Osteocyte (in vitro differentiated cells): ENCODE data around the gene PDRG1. TPM values are rescaled to one million over a fixed set of nuclear protein-coding genes. Genes with fewer than 3 reads are reported as not detected.

ENCODE experiments used
- DNase-seq: peaks from one replicate; pipeline ENCODE4 v3.0.0; 2021; ENCODE audit warnings: mixed read lengths; ENCODE audit not compliant: unreplicated experiment; ENCODE audit errors: extremely low spot score
- H3K27ac Mint-ChIP-seq: one replicate; pipeline ENCODE4 v1.8.0; 2021; ENCODE audit warnings: mild to moderate bottlenecking, mixed read lengths; ENCODE audit not compliant: unreplicated experiment
- H3K27me3 Mint-ChIP-seq: one replicate; pipeline ENCODE4 v1.8.0; 2021; ENCODE audit warnings: mixed read lengths; ENCODE audit not compliant: unreplicated experiment
- H3K36me3 Mint-ChIP-seq: one replicate; pipeline ENCODE4 v1.8.0; 2021; ENCODE audit warnings: mixed read lengths; ENCODE audit not compliant: unreplicated experiment
- H3K4me1 Mint-ChIP-seq: one replicate; pipeline ENCODE4 v1.8.0; 2021; ENCODE audit warnings: mixed read lengths; ENCODE audit not compliant: unreplicated experiment
- H3K4me3 Mint-ChIP-seq: one replicate; pipeline ENCODE4 v1.8.0; 2021; ENCODE audit warnings: mild to moderate bottlenecking, moderate library complexity, mixed read lengths; ENCODE audit not compliant: unreplicated experiment
- H3K9me3 Mint-ChIP-seq: one replicate; pipeline ENCODE4 v1.8.0; 2021; ENCODE audit warnings: mixed read lengths; ENCODE audit not compliant: unreplicated experiment
- total RNA-seq: library from RNA; stranded (reverse); gene quantifications from 2 replicates; pipeline ENCODE4 v1.2.1, GENCODE V29; 2021
- TF ChIP-seq, protein P1 (sequence below): fragments of 200-600 bp; sonication (generic); IDR thresholded peaks from 2 replicates; pipeline ENCODE4 v1.5.0; 2021; ENCODE audit warnings: antibody characterized with exemption, mild to moderate bottlenecking, moderate library complexity

Gene PDRG1
- total RNA-seq, 1 donor from 2014 or later, result 12.2 TPM

DNA sequence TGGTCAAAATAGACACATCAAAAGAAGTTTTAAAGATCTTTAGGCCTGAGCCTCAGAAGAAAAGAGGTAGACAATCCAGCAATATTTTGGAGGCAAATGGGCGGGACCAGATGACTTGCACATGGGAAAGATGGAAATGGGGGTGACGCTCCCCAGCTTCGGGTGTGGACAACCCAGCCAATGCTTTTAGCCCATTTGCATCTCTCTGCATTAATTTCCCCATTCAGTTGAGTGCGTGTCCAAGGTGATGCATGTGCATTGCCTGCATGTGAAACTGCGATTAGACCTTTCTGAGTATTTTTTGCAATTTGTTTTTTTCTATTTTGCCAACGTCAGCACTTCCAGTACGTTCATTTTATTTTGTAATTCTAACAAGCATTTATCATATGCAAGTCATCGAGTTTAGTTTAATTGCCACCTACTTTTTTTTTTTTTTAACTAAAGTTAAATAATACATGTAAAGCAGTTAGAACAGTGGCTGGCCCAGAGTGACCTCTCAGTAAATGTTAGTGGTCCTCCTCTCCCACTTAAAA lies 24.2 kb downstream of the PDRG1 start:
- TF ChIP-seq, protein P1, sequence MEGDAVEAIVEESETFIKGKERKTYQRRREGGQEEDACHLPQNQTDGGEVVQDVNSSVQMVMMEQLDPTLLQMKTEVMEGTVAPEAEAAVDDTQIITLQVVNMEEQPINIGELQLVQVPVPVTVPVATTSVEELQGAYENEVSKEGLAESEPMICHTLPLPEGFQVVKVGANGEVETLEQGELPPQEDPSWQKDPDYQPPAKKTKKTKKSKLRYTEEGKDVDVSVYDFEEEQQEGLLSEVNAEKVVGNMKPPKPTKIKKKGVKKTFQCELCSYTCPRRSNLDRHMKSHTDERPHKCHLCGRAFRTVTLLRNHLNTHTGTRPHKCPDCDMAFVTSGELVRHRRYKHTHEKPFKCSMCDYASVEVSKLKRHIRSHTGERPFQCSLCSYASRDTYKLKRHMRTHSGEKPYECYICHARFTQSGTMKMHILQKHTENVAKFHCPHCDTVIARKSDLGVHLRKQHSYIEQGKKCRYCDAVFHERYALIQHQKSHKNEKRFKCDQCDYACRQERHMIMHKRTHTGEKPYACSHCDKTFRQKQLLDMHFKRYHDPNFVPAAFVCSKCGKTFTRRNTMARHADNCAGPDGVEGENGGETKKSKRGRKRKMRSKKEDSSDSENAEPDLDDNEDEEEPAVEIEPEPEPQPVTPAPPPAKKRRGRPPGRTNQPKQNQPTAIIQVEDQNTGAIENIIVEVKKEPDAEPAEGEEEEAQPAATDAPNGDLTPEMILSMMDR, result no peak
- Mint-ChIP-seq H3K36me3 (no peaks in the 10 kb centered on the region), H3K9me3 (no peaks in the 10 kb centered on the region), H3K4me1 (no peaks in the 10 kb centered on the region), H3K4me3 (no peak overlapping the region), H3K27me3 (peaks cover 57% of the 10 kb centered on the region), H3K27ac (no peak overlapping the region)
- no peak for DNase-seq

DNA sequence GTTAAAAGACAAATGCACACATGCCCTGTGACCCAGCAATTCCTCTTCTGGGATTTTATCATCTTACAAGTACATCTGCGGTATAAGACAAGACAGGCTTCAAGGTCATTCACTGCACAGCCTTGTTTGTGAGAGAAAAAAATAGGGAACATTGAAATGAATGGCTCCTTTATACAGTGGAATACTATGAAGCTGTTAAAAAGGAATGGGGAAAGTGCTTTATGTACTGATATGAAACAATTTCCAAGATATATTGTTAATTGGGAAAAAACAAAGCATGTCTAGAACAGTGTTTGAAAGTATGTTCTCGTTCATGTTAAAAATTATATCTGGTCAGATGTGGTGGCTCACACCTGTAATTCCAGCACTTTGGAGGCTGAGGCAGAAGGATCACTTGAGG lies 25.4 kb downstream of the PDRG1 start:
- Mint-ChIP-seq H3K36me3 (no peaks in the 10 kb centered on the region), H3K9me3 (no peaks in the 10 kb centered on the region), H3K4me3 (no peak overlapping the region), H3K27me3 (peaks cover 57% of the 10 kb centered on the region), H3K27ac (no peak overlapping the region), H3K4me1 (no peaks in the 10 kb centered on the region)
- no peak for DNase-seq
- TF ChIP-seq, protein P1, result no peak

DNA sequence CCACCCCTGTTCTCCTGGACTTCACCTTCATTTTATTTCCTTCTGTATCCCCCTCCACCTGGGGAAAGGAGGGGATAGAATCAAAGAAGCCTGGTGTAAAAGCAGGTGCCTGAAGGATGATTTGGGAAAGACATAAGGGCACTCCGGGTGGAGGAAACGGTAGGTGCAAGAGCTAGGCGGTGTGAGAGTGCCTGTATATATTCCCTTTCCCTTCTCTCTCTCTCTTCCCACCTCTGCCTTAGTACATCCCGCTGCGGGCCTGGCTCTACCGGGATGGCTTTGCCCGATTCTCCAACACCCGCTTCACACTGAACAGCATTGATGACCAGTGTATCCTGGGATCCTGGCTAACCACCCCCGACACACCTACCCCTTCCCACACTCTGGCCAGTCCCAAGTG lies 26.2 kb downstream of the PDRG1 start:
- TF ChIP-seq, protein P1, result no peak
- Mint-ChIP-seq H3K4me1 (no peaks in the 10 kb centered on the region), H3K4me3 (no peak overlapping the region), H3K27ac (no peak overlapping the region), H3K27me3 (peaks cover 51% of the 10 kb centered on the region), H3K9me3 (no peaks in the 10 kb centered on the region), H3K36me3 (no peaks in the 10 kb centered on the region)
- no peak for DNase-seq

DNA sequence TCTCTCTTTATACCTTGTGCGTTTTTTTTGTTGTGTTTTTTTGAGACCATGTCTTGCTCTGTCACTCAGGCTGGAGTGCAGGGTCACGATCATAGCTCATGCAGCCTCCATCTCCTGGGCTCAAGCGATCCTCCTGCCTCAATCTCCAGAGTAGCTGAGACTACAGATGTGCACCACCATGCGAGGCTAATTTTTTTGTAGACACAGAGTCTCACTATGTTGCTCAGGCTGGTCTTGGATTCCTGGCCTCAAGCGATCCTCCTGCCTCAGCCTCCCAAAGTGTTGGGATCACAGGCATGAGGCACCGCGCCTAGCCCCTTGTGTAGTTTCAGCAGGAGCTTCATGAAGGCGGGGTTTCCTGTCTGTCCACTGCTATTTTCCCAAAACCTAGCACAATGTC lies 27.3 kb downstream of the PDRG1 start:
- TF ChIP-seq, protein P1, result no peak
- Mint-ChIP-seq H3K4me1 (no peaks in the 10 kb centered on the region), H3K4me3 (no peak overlapping the region), H3K9me3 (no peaks in the 10 kb centered on the region), H3K36me3 (no peaks in the 10 kb centered on the region), H3K27me3 (peaks cover 47% of the 10 kb centered on the region), H3K27ac (no peak overlapping the region)
- DNase-seq, result no peak

DNA sequence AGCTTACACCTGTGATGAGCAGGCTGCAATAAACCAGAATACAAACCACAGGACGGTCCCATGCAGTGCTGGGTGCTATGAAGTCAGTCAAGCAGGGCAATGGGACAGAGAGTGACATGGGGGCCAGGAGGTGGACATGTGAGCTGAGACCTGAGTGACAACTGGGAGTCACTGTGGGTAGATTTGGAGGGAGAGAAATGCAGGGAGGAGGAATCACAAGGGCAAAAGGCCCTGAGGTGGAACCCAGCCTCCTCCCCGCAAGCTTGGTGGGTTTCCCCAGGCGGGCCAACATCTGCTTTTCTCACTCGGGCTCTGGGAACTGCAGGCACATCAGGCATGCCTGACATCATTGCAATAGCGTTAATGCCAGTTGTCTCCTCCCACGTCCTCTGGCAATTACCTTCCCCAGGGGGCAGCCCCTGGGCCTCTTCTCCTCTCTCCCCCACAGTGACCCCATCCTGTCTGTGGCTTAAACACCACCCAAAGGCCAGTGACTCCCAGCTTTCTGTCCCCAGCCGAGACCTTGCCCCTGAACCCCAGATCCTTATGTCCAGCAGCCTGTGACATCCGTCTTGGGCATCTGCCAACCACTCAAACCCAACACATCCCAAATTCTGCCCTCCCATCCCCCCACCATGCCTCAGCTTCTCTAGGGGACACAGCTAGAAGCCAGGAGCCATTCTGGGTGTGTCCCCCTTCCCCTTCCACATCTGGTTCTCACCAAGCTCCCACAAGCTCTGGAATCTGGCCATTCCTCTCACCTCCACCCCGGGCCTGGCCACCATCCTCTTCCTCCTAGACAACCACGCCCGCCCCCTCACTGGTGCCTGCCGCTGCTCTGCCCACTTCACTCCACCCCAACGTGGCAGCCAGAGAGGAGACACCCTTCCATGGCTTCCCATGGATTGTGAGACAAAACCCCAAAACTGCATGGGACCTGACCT lies 28.2 kb downstream of the PDRG1 start:
- TF ChIP-seq, protein P1, result no peak
- no peak overlapping the region for H3K4me3 Mint-ChIP-seq
- no peaks in the 10 kb centered on the region for H3K36me3 Mint-ChIP-seq
- no peak for DNase-seq
- no peaks in the 10 kb centered on the region for H3K4me1 Mint-ChIP-seq
- H3K27ac Mint-ChIP-seq, result no peak overlapping the region
- H3K27me3 Mint-ChIP-seq, result peaks cover 48% of the 10 kb centered on the region
- no peaks in the 10 kb centered on the region for H3K9me3 Mint-ChIP-seq
